DLD1 (cell line): ENCODE measurements around the gene UBXN6.

Experiments
- in situ Hi-C: cut with HindIII; loops from 2 replicates; pipeline ENCODE4 v1.10.0; 2017; ENCODE audit warnings: low sequenced_read_pairs

The UBXN6 gene

GRCh38 chr19:4457654-4458395 lies at the start of gene UBXN6:
UBXN6 (minus strand) TSS chr19:4457794; CDS start chr19:4457697, 97 bp downstream.
- in situ Hi-C loops: no loop called here

- in situ Hi-C loops: no loop called here
Measured at GRCh38 chr19:4507150-4507452, 49.5 kb upstream of the UBXN6 start.

- in situ Hi-C loops: no loop called here
Measured at GRCh38 chr19:4506449-4507149, 49.0 kb upstream of the UBXN6 start.

- in situ Hi-C loops: no loop called here
Measured at GRCh38 chr19:4505570-4506448, 48.2 kb upstream of the UBXN6 start.

GRCh38 chr19:4504891-4505569 lies 47.4 kb upstream of the UBXN6 start:
- in situ Hi-C loops: no loop called here

- in situ Hi-C loops: no loop called here
Measured at GRCh38 chr19:4504297-4504701, 46.7 kb upstream of the UBXN6 start.

- in situ Hi-C loops: no loop called here
Measured at GRCh38 chr19:4503825-4504170, 46.2 kb upstream of the UBXN6 start.

- in situ Hi-C loops: no loop called here
Measured at GRCh38 chr19:4503132-4503824, 45.7 kb upstream of the UBXN6 start.

GRCh38 chr19:4502282-4503131 lies 44.9 kb upstream of the UBXN6 start:
- in situ Hi-C loops: no loop called here

GRCh38 chr19:4501691-4502090 lies 44.1 kb upstream of the UBXN6 start:
- in situ Hi-C loops: no loop called here

GRCh38 chr19:4500841-4501591 lies 43.4 kb upstream of the UBXN6 start:
- in situ Hi-C loops: no loop called here

- in situ Hi-C loops: no loop called here
Measured at GRCh38 chr19:4499855-4500254, 42.3 kb upstream of the UBXN6 start.

GRCh38 chr19:4499318-4499717 lies 41.7 kb upstream of the UBXN6 start:
- in situ Hi-C loops: no loop called here

GRCh38 chr19:4498694-4499093 lies 41.1 kb upstream of the UBXN6 start:
- in situ Hi-C loops: no loop called here

- in situ Hi-C loops: no loop called here
Measured at GRCh38 chr19:4497770-4498389, 40.3 kb upstream of the UBXN6 start.

- in situ Hi-C loops: no loop called here
Measured at GRCh38 chr19:4496304-4496703, 38.7 kb upstream of the UBXN6 start.

GRCh38 chr19:4495471-4495870 lies 37.9 kb upstream of the UBXN6 start:
- in situ Hi-C loops: no loop called here

GRCh38 chr19:4494691-4495064 lies 37.1 kb upstream of the UBXN6 start:
- in situ Hi-C loops: no loop called here
